Measurements from ENCODE around the gene FOXP1.

FOXP1 gene

DNA sequence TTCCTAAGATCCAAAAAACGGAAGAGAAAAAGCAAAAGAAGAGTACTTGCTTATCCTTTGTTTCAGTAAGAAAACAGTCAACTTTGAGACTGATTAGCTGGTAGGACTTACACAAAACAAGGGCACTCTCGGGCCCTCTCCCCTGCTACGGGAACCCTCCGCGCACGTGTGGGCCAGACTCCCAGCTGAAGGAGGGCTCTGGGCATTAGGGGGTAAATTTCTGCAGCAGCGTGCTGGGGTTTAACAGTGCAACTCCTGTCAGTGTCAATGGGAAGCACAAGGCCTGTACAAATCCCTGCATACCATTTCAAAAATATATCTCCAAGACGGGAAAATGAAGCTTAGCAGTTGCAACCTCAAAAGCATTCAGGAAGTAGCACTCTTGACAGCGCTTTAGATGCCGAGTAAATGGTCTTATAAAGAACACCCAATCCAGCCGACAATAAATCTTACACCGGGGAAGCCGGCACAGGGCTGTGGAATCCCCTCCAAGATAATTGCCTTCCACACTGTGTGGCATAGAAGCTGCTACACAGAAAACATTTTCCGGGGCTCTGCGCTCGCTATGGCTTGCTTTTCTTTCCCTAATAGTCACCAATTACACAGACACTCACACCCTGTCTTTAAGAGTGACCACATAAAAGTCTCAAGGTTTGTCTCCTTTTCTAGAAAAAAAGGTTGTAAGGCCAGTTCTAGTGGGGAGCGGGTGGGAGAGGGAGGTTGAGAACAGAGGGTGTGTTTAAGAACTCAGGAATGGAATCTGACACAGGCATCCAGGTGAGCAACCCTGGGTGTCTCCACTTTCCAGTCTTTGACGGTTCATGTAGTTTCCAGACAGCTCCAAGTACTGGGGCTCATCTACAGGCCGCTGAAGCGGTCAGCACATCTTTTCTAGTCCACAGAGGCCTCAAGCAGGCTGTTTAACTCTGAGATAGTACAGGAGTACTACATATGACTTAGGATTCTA lies 512.7 kb downstream of the FOXP1 start:
- in situ Hi-C loops (cut with MboI; ENCODE audit: low sequenced_read_pairs) = no loop called here

DNA sequence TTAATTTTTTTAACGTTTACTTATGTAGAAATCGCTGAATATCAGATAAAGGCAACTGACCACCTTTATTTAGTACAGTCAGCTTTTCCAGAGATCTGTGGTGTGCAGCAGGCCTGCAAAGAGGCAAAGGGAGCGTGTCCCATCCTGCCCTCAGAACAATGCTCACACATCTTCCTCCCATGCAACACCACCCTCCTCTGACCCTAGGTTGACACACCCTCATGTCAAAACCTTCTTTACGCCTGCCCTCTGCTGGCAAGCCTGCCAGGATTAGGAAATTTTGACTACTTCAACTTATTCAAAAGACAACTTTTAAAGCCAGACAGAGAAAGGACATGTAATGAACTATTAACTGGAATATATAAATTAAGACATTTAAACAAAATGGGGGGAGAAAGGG lies 513.7 kb downstream of the FOXP1 start:
- in situ Hi-C loops (cut with MboI; ENCODE audit: low sequenced_read_pairs) = no loop called here

DNA sequence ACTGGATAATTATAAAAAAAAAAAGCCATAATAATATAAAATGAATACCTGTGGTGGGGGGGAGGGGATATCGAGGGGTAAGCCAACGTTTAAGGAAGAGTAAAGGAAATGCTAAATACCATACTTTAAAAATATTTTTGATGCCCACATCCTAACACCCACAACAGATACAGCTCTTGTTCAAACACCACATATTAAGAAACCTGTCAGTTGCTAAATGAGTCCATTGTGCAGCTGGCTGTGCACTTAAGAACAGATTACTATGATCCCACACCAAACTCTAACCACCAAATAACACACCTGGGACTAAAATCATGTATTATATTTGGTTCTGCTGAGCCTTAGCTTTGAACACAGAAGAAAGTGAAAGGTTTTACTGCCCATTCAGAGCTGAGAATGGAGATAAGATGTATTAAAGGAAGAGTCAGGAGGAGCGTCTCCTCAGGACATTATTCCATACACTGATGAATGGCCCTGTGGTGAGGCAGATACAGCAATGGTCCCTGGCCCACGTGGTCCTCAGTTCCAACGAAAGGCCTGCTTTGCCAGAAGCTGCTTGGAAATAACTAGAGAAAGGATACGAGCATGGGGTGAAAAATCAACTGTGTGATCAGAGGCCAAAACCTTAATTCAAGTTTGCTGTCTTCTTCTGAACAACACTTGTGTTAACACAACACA lies 515.4 kb downstream of the FOXP1 start:
- in situ Hi-C loops (cut with MboI; ENCODE audit: low sequenced_read_pairs) = no loop called here

DNA sequence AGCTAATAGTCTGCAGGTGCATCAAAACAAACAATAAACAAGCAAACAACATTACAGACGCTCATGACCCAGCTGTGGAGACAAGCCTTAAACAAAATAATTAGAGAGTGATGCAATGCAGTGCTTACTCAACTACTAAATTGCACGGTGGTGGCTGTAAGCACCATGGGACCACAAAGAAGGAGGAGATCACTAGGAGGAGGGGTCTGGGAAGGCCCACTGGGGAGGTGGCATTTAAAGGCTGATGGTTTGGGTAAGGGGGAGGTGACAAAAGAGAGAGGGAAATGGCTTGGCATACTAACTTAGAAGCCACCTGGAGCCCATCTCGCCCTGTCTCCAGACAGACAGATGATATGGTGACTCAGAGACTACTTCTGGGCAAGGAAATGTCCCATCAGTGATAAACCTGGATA lies 516.7 kb downstream of the FOXP1 start:
- in situ Hi-C loops (cut with MboI; ENCODE audit: low sequenced_read_pairs) = no loop called here

DNA sequence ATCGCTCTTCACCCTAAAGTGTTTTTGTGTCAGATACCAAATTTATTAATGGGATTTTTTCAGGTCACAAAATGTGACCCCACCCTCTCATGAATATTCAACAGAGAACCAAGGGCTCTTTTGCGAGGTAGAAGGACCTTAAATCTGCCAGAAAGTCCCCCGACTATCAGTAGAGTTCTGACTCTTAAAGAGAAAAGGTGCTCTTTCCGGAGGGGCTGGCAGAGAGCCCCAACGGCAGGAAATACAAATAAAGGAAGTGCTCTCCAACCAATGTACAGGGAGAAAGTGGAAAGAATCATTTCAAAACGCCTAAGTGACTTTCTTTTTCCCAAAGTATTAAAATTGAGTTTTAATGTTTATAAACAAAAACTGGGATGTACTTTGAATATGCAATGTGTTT lies 517.2 kb downstream of the FOXP1 start:
- in situ Hi-C loops (cut with MboI; ENCODE audit: low sequenced_read_pairs) = no loop called here

DNA sequence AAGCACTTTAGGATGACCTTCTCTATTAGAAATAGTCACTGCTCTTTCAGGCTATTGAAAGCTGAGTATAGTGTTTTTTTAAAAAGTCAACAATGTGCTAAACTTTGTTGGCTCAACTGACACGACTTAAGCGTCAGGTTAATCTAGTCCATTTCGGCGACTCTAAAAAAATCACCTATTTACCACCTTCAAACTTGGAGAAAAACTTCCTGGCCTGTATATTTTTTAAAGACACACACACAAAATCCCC lies 517.8 kb downstream of the FOXP1 start:
- in situ Hi-C loops (cut with MboI; ENCODE audit: low sequenced_read_pairs) = no loop called here

DNA sequence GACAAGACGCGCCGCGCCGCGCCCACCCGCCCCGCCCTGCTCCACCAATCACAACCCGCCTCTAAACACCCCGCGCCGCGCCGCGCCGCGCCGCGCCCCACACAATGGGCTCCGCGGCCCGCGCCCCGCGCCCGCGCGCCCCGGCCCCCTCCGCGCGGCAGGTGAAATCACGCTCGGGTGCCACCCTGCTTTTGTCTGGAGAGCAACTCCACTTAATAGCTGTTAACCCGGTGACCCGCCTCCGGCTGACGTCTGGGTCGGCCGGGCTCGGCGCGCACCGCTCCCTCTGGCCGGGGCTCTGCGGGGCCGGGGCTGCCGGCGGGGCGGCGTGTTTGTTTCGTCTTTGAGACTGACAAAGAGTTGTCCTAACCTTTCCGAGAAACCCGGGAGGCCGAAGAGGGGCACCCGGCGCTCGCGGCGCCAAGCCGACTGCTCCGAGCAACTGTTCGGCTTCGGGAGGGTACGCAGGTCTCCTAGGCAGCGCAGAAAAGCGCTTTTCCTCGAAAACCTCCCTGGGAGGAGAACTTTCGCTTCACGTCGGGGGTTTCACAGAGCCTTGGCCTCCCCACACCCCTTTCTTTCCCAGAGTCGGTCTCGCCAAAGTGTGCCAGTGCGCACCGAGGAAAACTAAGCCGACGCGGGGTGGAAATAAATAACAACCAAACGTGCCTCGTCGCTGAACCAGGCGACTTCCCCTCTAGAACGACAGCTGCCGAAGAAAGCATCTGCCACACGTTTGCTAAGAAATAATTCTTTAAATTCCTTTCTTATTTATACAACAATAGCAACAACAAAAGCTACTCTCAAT lies 518.4 kb downstream of the FOXP1 start:
- in situ Hi-C loops (cut with MboI; ENCODE audit: low sequenced_read_pairs) = no loop called here

DNA sequence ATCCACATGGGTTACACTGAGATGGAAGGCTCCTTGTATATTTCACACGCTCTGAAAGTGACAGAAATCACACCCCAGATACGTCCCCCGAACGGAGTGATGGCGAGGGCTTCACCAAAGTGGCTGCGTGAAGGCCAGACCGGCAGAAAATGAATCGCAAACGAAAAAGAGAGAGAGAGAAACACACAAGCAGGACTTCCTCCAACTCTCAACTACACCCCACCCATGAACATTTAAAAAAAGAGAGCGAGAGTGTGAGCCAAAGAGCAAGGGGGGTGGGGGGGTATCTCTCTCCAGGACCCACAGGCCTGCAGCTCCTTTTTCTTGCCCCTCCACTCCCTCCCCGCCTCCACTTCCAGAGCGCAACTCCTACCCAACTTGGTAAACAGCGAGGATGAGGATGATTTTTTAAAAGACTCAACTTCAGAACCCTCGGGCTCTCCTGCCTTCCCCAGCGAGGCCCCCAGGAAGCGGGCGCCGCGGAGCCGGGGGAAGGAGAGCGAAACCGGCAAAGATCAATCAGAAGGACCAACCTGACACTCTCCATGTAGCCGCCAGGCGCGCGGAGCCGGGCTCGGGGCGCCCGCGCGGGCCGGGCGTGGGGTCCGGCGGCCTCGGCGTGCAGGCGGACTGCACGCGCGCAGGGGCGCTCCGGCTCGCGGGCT lies 519.1 kb downstream of the FOXP1 start:
- in situ Hi-C loops (cut with MboI; ENCODE audit: low sequenced_read_pairs) = no loop called here

DNA sequence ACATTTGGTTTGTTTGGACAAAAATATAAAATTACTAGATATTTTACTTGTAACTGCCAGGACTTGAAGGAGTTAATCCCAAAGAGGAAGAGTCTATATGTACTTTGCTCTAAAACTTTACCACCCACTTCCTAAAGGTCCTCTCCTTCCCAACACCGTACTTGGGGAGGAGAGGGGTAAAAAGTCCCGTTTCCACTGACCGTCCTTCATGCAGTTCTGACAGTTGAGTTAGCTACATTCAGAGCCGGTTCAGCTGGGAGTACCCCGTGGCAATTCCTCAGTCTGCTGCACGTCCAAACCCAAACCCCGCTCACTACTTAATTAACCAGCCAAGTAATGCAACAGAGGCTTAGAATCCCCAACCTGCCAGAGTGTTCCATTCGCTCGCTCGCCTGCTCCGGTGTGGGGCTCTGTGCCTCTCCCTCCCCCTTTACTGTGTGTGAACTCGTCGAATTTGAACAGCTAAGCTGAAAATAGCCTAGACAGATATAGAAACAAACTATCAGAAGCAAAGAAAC lies 519.7 kb downstream of the FOXP1 start:
- in situ Hi-C loops (cut with MboI; ENCODE audit: low sequenced_read_pairs) = no loop called here

DNA sequence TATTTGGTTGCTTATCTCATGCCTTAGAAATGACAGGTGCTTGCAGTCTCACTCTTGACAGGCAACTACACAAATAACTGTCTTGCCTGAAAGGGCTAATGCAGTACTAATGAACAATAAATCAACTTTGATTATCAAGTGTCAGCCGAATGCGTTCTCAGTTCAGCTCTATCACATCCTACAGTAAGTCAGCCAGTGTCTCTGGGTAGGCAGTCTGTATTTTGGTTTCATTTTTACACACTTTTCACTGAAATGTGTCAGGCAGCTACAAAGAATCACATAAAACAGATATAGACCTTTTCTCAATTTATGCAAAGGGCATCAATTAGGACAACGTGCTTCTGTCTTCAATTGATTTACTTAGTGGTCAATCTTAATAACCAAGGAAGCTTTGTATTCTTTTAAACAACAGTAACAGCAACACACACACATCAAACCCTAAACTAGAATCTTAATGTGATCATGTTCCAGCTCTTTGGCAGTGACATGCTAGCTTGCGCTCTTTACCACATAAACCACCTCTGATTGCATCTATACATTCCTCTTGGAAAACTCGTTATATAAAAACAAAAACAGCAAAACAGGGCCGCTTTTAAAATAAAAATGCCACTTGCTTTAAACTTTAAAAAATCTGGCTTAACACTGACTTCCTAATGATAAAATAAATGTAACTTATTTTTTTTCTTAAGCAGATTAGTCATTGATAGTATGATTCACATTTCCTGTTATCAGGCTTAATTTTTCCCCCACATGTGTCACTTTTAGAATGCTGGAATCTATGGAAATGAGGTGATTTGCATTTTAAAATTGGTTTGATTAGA lies 520.4 kb downstream of the FOXP1 start:
- in situ Hi-C loops (cut with MboI; ENCODE audit: low sequenced_read_pairs) = no loop called here

DNA sequence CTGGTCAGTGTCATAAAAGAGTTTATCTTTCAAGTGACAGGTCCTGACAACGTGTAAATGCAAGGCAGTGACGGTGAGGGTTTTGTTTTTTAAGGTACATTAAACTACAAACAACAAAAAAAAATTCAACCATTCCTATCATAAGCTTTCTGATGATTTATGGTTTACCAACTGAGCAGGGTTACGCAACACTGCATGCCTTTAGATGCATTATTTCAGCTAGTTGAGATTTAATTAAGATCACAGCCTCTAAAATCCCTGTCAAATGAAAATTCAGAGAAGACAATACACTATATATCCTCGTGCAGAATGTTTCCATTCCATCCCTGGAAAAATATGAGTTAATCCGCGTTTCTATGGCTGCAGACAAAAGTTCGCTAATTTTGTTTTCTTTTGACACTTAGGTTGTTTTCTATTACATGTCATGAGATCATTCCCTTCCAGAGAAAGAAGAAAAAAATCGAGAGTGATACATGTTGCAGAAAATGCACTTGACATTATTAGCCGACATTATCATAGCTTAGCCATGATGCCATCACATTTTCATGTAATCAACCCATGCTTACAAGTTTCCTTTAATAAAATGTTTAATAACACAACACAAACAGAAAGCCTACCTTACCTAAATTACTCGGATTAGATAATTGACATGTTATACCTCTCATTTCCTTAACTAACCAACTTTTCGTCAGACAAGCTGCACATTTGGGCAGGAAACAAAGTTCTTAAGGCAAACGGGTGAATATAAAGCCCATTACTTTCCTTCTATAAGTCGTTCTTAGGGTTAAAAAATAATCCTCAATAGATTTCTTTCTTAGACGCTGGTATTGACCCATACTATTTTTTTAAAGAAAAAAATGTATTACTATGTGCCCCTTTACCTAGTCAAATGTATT lies 521.2 kb downstream of the FOXP1 start:
- in situ Hi-C loops (cut with MboI; ENCODE audit: low sequenced_read_pairs) = no loop called here

DNA sequence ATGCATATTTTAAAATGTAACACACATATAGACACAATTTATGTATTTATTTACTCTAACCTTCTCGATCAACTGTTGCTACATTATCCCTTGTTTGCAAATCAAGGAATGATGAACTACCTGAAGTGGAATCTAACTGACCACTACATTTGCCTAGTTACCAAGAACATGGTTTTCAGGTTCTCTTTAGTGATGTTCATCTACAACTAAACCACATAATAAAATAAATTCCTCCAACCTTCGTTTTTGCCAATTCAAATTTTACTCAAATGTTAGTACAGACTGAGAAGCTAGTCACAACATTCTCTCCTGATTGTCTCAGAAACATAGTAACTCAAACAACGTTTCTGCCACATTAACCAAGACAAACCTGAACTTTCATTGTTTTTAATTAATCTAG lies 521.9 kb downstream of the FOXP1 start:
- in situ Hi-C loops (cut with MboI; ENCODE audit: low sequenced_read_pairs) = no loop called here

DNA sequence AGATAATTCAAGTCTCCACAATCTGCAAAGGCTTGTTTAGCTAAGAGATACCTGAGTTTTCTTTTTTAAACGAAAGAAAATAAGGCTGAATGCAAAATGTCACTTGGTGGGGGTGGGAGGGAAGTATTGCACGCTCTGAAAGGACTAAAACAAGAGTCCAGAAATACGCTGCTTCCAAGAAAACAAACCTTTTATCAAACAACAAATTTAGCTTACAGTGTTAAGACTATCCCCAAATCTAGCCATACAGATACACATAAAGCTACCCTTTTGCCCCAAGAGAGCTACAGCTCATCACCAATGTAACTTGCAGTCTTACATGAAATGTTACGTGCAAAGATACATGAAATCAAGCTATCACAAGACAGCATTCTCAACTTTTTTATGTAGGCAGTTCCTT lies 522.5 kb downstream of the FOXP1 start:
- in situ Hi-C loops (cut with MboI; ENCODE audit: low sequenced_read_pairs) = no loop called here

DNA sequence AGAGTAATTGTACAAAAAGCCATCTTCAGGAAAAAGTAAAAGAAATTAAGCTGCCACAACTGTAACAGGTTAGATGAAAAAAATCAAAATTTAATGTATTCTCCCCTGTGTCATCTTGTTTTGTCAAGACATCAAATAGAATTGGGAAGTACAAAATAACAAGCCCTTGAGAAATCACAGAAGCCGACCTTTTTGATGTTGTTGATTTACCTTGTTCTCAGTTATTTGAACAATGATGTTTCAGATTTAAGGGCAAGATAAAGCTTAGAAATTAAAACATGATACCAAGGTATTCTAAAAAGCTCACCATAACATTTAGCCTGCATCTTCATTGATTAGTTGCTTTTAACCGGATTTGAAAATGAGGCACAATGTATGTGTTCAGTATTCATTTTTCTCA lies 523.0 kb downstream of the FOXP1 start:
- in situ Hi-C loops (cut with MboI; ENCODE audit: low sequenced_read_pairs) = no loop called here

DNA sequence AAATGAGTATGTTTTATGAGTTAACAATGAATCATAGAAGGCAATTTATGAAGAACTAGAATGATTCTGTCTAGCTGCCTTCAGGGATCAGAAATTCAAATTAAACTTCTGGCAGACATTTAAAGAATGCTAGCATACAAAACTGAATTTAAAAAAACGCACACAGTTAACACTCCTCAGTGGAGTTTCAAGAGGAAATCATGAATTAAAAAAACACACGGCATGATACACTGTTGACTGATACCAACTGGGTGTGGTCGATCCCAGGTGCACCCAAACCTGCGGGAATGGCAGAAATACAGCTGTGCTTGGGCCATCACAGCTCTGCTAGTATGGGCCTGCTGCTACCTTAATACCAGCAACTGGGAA lies 526.0 kb downstream of the FOXP1 start:
- in situ Hi-C loops (cut with MboI; ENCODE audit: low sequenced_read_pairs) = no loop called here

DNA sequence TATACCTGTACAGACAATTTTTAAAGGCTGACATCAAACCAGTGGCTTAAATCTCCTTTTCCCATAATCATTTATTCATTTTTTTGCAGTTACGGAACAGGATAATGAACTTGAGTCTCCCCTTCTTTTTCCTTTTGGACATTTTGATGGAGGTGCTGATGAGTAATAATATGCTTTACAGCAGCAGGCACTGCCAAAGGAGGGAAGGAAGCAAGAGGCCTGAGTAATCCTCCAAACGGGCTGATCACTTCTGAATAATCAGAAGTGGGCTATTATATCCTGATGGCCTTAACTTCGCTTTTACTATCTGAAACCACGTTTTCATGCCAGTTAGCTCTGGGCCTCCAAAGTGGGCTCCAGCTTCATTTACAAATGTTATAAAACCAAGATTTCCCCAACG lies 527.2 kb downstream of the FOXP1 start:
- in situ Hi-C loops (cut with MboI; ENCODE audit: low sequenced_read_pairs) = no loop called here

DNA sequence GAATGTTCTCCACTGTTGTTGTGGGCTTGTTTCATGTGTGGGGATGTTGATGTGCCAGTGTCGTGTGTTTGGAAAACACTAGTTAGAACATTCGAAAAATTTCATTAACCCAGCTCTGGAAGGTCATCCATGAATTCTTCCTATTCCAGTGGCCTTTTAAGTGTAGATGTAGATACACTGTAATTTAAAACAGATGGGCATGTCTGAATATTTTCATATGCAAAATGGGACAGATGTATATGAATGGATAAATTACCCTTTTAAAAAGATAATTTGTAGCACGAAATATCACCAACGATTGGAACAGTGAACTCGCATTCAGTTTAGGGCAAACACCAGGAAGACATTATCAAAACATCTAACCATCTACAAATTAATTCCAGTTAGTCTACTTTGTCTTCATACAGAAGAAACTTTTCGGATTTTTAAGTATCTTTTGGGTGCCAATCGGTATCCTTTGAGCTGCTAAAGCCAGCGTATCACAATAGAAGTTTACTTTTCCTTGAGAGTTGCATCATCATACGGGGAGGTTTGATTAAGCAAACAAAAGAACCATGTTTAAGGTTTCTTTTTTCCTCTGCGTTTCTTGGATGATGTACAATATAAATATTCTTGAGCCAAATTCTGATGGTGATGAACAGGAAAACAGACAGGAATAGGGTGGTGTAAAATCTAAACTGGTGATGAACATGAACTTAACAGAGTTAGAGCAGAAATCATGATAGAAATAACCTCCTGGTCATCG lies 528.1 kb downstream of the FOXP1 start:
- in situ Hi-C loops (cut with MboI; ENCODE audit: low sequenced_read_pairs) = no loop called here

DNA sequence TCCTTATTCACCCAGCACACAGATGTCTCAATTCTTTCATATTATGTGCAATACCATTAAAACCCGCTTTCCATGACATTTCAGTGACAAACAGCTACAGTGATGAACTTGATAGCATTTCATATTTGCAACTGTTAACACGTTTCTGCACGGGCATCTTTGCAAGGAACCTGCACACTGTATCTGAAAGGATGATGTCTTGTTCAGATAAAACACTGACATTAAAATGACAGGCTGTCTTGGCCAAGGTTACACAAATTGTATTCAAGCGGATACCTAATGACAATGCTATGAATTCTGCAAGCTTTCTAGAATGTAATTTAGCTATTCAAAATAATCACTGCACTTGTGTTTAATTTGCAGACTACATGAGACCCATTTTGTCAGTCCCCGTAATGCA lies 529.2 kb downstream of the FOXP1 start:
- in situ Hi-C loops (cut with MboI; ENCODE audit: low sequenced_read_pairs) = no loop called here

DNA sequence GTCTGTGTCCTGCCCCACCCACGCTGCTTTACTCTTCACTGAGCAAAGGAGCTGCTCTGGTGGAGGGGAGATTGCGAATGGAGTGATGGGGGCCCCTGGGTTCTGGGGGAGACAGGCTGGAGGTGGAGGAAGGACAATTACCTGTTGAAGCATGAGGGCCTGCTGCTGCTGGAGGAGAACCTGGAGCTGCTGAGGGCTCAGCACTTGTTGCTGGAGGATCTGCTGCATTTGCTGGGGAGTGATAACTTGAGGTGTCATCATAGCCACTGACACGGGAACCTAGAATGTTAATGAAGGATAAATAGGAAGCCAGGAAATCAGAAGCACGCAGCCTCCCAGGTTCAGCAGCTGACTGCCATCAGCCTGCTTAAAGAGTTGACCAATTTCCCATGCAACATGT lies 530.0 kb downstream of the FOXP1 start:
- in situ Hi-C loops (cut with MboI; ENCODE audit: low sequenced_read_pairs) = no loop called here
